IMR-90 (cell line): ENCODE measurements around the gene SLC16A9.

Experiments
- CEBPB ChIP-seq: IDR thresholded peaks from 2 replicates; pipeline ENCODE4 v1.6.1; 2012; ENCODE audit warnings: low read depth, low read length, improper control_type of control experiment
- CTCF ChIP-seq: conservative IDR thresholded peaks from 2 replicates; pipeline ENCODE4 v1.5.1; 2012; ENCODE audit warnings: mild to moderate bottlenecking, low read depth, low read length, improper control_type of control experiment
- FOS ChIP-seq: fragments of 150-350 bp; IDR thresholded peaks from 2 replicates; pipeline ENCODE4 v1.6.1; 2016; ENCODE audit warnings: low read depth, low read length
- MAFK ChIP-seq: IDR thresholded peaks from 2 replicates; pipeline ENCODE4 v1.6.1; 2012; ENCODE audit warnings: low read depth, low read length, improper control_type of control experiment
- MAZ ChIP-seq: IDR thresholded peaks from 2 replicates; pipeline ENCODE4 v1.6.1; 2012; ENCODE audit warnings: low read depth, mild to moderate bottlenecking, low read length, improper control_type of control experiment, moderate library complexity, borderline replicate concordance
- MXI1 ChIP-seq: IDR thresholded peaks from 2 replicates; pipeline ENCODE4 v1.6.1; 2012; ENCODE audit warnings: low read depth, mild to moderate bottlenecking, low read length, moderate library complexity, borderline replicate concordance
- POLR2A ChIP-seq: IDR thresholded peaks from 2 replicates; pipeline ENCODE4 v1.6.1; 2012; ENCODE audit warnings: mild to moderate bottlenecking, low read depth, low read length
- RAD21 ChIP-seq: IDR thresholded peaks from 2 replicates; pipeline ENCODE4 v1.6.1; 2012; ENCODE audit warnings: low read length, improper control_type of control experiment
- RFX5 ChIP-seq: IDR thresholded peaks from 2 replicates; pipeline ENCODE4 v1.8.0; 2012; ENCODE audit warnings: low read depth, mild to moderate bottlenecking, low read length, moderate library complexity

GRCh38 chr10:59700709-59701108 lies 8.9 kb downstream of the SLC16A9 start:
- TF ChIP-seq RAD21: no peak
- no peak for TF ChIP-seq CTCF
- no peak for TF ChIP-seq RFX5
- TF ChIP-seq CEBPB: no peak
- TF ChIP-seq MAZ: no peak
- no peak for TF ChIP-seq POLR2A
- no peak for TF ChIP-seq FOS
- no peak for TF ChIP-seq MXI1
- TF ChIP-seq MAFK: no peak
